Keratinocyte (primary cell): ENCODE data around the gene PPTC7. TPM values are rescaled to one million over a fixed set of nuclear protein-coding genes. Genes with fewer than 3 reads are reported as not detected.

Experiments used
- DNase-seq: peaks from one replicate; pipeline ENCODE4 v3.0.0-alpha.2; 2011; ENCODE audit warnings: low read depth, missing footprints, low spot score
- FAIRE-seq: peaks from 2 replicates; lab custom pipeline; 2011; peaks lifted over from hg19 to GRCh38; lab: Jason Lieb, UNC
- H2AFZ ChIP-seq: 2 replicates; pipeline ENCODE4 v1.6.0; 2012; ENCODE audit warnings: low read length, control low read depth, inconsistent platforms; ENCODE audit not compliant: control insufficient read depth
- H3K27ac ChIP-seq: 2 replicates; pipeline ENCODE4 v1.5.1; 2011; ENCODE audit warnings: low read length; ENCODE audit not compliant: control insufficient read depth, insufficient read depth
- H3K27me3 ChIP-seq: 3 replicates; pipeline ENCODE4 v1.6.0; 2011; ENCODE audit warnings: low read length; ENCODE audit not compliant: control insufficient read depth, insufficient read depth; ENCODE audit errors: extremely low read depth
- H3K36me3 ChIP-seq, 2 experiments: 2 replicates in 1 of 2; 3 replicates in 1 of 2; pipeline ENCODE4 v1.5.1; 2011; ENCODE audit warnings: low read length in 2 of 2, mild to moderate bottlenecking in 1 of 2; ENCODE audit not compliant: control insufficient read depth in 2 of 2, insufficient read depth in 2 of 2; ENCODE audit errors: extremely low read depth in 1 of 2
- H3K4me1 ChIP-seq: 3 replicates; pipeline ENCODE4 v1.5.1; 2011; ENCODE audit warnings: low read length; ENCODE audit not compliant: control insufficient read depth, insufficient read depth; ENCODE audit errors: extremely low read depth
- H3K4me2 ChIP-seq: 3 replicates; pipeline ENCODE4 v1.6.0; 2011; ENCODE audit warnings: low read depth, low read length; ENCODE audit not compliant: control insufficient read depth, insufficient read depth; ENCODE audit errors: extremely low read depth
- H3K4me3 ChIP-seq, 3 experiments: fragments of 200-600 bp in 1 of 3; sonication (generic) in 1 of 3; 2 replicates in 2 of 3; 3 replicates in 1 of 3; pipeline ENCODE4 v1.5.1; 2011 to 2016; ENCODE audit warnings: low read length in 3 of 3, mild to moderate bottlenecking in 3 of 3, control low read depth in 2 of 3, inconsistent platforms in 1 of 3, low read depth in 1 of 3, mixed read lengths in 1 of 3, mixed run types in 1 of 3, moderate library complexity in 1 of 3; ENCODE audit not compliant: control insufficient read depth in 2 of 3, insufficient read depth in 2 of 3; ENCODE audit errors: extremely low read depth in 1 of 3
- H3K79me2 ChIP-seq: 2 replicates; pipeline ENCODE4 v1.6.0; 2012; ENCODE audit warnings: low read length; ENCODE audit not compliant: control insufficient read depth, insufficient read depth
- H3K9ac ChIP-seq: 3 replicates; pipeline ENCODE4 v1.6.0; 2011; ENCODE audit warnings: low read length; ENCODE audit not compliant: control insufficient read depth, insufficient read depth; ENCODE audit errors: extremely low read depth
- H3K9me1 ChIP-seq: 3 replicates; pipeline ENCODE4 v1.6.0; 2011; ENCODE audit warnings: low read length; ENCODE audit not compliant: control insufficient read depth, insufficient read depth; ENCODE audit errors: extremely low read depth
- H3K9me3 ChIP-seq: 2 replicates; pipeline ENCODE4 v1.5.1; 2012; ENCODE audit warnings: low read depth, low read length; ENCODE audit not compliant: control insufficient read depth
- H4K20me1 ChIP-seq: 3 replicates; pipeline ENCODE4 v1.6.0; 2011; ENCODE audit warnings: low read length; ENCODE audit not compliant: control insufficient read depth, insufficient read depth; ENCODE audit errors: extremely low read depth
- EZH2 ChIP-seq: IDR thresholded peaks from one replicate; pipeline ENCODE4 v1.6.1; 2012; ENCODE audit warnings: inconsistent platforms, mild to moderate bottlenecking, low read length, moderate library complexity
- dilution Hi-C: fragments of 300-500 bp; cut with MboI; formaldehyde crosslinking; loops from one replicate; pipeline ENCODE4 v1.7.0; 2020; ENCODE audit warnings: low sequenced_read_pairs; ENCODE audit not compliant: extremely low pct_ligation_motif_present
- polyA plus RNA-seq, 5 experiments: library from polyadenylated mRNA; depleted of rRNA in 3 of 5; stranded (reverse) in 3 of 5; stranded (forward) in 1 of 5; unstranded in 1 of 5; fragments of >200 nt; gene quantifications; 1 replicate in 1 of 5; 2 replicates in 3 of 5; 3 replicates in 1 of 5; pipeline versions ENCODE4 v1.2.1 to v1.2.3, GENCODE V29; 2011 to 2012; ENCODE audit warnings: missing spikeins in 2 of 5, low read depth in 1 of 5, low replicate concordance in 1 of 5
- TF ChIP-seq, protein P1 (sequence below), 3 experiments: IDR thresholded peaks in 1 of 3; conservative IDR thresholded peaks in 1 of 3; optimal IDR thresholded peaks in 1 of 3; 2 replicates in 2 of 3; 3 replicates in 1 of 3; pipeline versions ENCODE3 to v1.5.1; 2011; ENCODE audit warnings: low read length in 3 of 3, mild to moderate bottlenecking in 3 of 3, moderate library complexity in 2 of 3, control low read depth in 1 of 3, inconsistent platforms in 1 of 3; ENCODE audit not compliant: insufficient read depth in 2 of 3; ENCODE audit errors: extremely low read depth in 1 of 3

Gene PPTC7
- polyA plus RNA-seq, 1 donor (not counting 4 experiments of a cell fraction or from before 2014, with no cell fraction given), result 35.9 TPM

DNA sequence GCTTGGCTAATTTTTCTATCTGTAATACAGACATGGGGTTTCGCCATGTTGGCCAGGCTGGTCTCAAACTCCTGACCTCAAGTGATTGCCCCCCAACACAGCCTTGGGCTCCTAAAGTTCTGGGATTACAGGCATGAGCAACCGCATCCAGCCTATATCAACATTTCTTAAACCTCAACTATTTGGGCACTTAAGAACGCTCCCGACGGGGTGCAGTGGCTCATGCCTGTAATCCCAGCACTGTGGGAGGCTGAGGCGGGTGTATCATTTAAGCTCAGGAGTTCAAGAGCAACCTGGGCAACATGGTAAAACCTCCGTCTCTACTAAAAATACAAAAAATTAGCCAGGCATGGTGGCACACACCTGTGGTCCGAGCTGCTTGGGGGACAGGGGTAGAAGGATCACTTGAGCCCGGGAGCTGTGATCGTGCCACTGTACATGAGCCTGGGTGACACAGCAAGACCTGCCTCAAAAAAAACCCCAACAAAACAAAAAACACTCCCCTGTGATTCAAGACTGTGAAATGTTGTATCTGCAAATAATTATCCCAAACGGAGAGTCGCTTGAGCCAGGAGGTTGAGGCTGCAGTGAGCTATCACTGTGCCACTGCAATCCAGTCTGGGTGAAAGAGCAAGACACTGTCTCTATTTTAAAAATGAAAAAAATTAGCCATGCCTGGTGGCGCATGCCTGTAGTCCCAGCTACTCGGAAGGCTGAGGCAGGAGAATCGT, 21.5 kb downstream of the PPTC7 start:
- Histone ChIP-seq H3K4me3 (no peak overlapping the region), H3K27me3 (no peaks in the 10 kb centered on the region), H3K9ac (no peak overlapping the region), H3K9me1 (peaks cover 2% of the 10 kb centered on the region), H3K9me3 (no peaks in the 10 kb centered on the region), H2AFZ (no peak overlapping the region), H4K20me1 (no peaks in the 10 kb centered on the region), H3K4me2 (no peak overlapping the region), H3K4me1 (peaks cover 33% of the 10 kb centered on the region), H3K27ac (no peak overlapping the region), H3K36me3 (peaks cover 0 to 5% of the 10 kb centered on the region in 2 experiments), H3K79me2 (peaks cover 87% of the 10 kb centered on the region)
- dilution Hi-C loops, result no loop called here
- DNase-seq, result no peak
- FAIRE-seq, result no peak
- no peak for TF ChIP-seq EZH2
- TF ChIP-seq, protein P1, sequence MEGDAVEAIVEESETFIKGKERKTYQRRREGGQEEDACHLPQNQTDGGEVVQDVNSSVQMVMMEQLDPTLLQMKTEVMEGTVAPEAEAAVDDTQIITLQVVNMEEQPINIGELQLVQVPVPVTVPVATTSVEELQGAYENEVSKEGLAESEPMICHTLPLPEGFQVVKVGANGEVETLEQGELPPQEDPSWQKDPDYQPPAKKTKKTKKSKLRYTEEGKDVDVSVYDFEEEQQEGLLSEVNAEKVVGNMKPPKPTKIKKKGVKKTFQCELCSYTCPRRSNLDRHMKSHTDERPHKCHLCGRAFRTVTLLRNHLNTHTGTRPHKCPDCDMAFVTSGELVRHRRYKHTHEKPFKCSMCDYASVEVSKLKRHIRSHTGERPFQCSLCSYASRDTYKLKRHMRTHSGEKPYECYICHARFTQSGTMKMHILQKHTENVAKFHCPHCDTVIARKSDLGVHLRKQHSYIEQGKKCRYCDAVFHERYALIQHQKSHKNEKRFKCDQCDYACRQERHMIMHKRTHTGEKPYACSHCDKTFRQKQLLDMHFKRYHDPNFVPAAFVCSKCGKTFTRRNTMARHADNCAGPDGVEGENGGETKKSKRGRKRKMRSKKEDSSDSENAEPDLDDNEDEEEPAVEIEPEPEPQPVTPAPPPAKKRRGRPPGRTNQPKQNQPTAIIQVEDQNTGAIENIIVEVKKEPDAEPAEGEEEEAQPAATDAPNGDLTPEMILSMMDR (optimal IDR thresholded peaks at IDR 0.05 in 1 of 3, IDR thresholded peaks at IDR 0.05 in 1 of 3, conservative IDR thresholded peaks at IDR 0.05 in 1 of 3; ENCODE audit: extremely low read depth in 1 of 3, insufficient read depth in 2 of 3, low read length in 3 of 3), result no peak

DNA sequence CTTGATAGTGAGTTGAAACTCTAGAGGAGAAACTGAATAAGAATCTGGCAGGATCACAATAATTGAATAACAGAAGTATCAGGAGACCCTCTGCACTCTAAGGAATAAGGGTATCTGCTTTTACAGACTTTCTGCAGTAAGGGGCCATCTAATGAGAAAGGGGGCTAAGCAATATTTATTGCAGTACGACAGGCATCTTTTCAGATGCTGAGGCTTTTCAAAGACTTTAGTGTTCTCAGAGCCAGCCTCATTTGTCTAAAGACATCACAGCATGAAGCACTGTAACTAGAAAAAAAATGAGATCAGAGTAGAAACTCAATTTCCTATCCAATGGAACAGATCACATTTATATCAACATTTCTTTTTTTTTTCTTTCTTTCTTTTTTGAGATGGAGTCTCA, 22.2 kb downstream of the PPTC7 start:
- Histone ChIP-seq H3K4me3 (no peak overlapping the region), H3K27ac (no peak overlapping the region), H2AFZ (no peak overlapping the region), H3K79me2 (peaks cover 89% of the 10 kb centered on the region), H3K4me2 (no peak overlapping the region), H3K9ac (no peak overlapping the region), H3K36me3 (peaks cover 0 to 5% of the 10 kb centered on the region in 2 experiments), H3K27me3 (no peaks in the 10 kb centered on the region), H3K9me1 (peaks cover 2% of the 10 kb centered on the region), H4K20me1 (no peaks in the 10 kb centered on the region), H3K4me1 (peaks cover 33% of the 10 kb centered on the region), H3K9me3 (no peaks in the 10 kb centered on the region)
- FAIRE-seq (no peak), DNase-seq (no peak)
- dilution Hi-C loops, result no loop called here
- TF ChIP-seq EZH2, result no peak
- TF ChIP-seq, protein P1 (optimal IDR thresholded peaks at IDR 0.05 in 1 of 3, IDR thresholded peaks at IDR 0.05 in 1 of 3, conservative IDR thresholded peaks at IDR 0.05 in 1 of 3; ENCODE audit: extremely low read depth in 1 of 3, insufficient read depth in 2 of 3, low read length in 3 of 3), result no peak
